Smooth muscle cell of the brain vasculature (primary cell): Measurements from ENCODE around the gene EEFSEC.

Experiments used
- DNase-seq: peaks from one replicate; pipeline ENCODE4 v3.0.0-alpha.2; 2012; ENCODE audit warnings: low read depth, low spot score

The EEFSEC gene

GRCh38 chr3:128426128-128426921 is 273.0 kb downstream of the EEFSEC start:
- DNase-seq, result no peak

GRCh38 chr3:128427175-128427857 is 274.0 kb downstream of the EEFSEC start:
- no peak for DNase-seq

GRCh38 chr3:128427872-128428822 is 274.9 kb downstream of the EEFSEC start:
- no peak for DNase-seq

GRCh38 chr3:128429275-128429674 is 276.0 kb downstream of the EEFSEC start:
- DNase-seq, result no peak

GRCh38 chr3:128429751-128430150 is 276.5 kb downstream of the EEFSEC start:
- no peak for DNase-seq

GRCh38 chr3:128430301-128430700 is 277.0 kb downstream of the EEFSEC start:
- DNase-seq, result no peak

- no peak for DNase-seq
Measured at GRCh38 chr3:128430731-128431130, 277.4 kb downstream of the EEFSEC start.

GRCh38 chr3:128431803-128432300 is 278.6 kb downstream of the EEFSEC start:
- no peak for DNase-seq

GRCh38 chr3:128432301-128432970 is 279.2 kb downstream of the EEFSEC start:
- no peak for DNase-seq

GRCh38 chr3:128432971-128433836 is 279.9 kb downstream of the EEFSEC start:
- no peak for DNase-seq

- no peak for DNase-seq
Measured at GRCh38 chr3:128433837-128434165, 280.5 kb downstream of the EEFSEC start.

GRCh38 chr3:128434524-128434923 is 281.2 kb downstream of the EEFSEC start:
- DNase-seq, result no peak

GRCh38 chr3:128435058-128435457 is 281.8 kb downstream of the EEFSEC start:
- DNase-seq, result no peak

- DNase-seq, result no peak
Measured at GRCh38 chr3:128435561-128435960, 282.3 kb downstream of the EEFSEC start.

- no peak for DNase-seq
Measured at GRCh38 chr3:128436214-128436613, 282.9 kb downstream of the EEFSEC start.

- DNase-seq, result no peak
Measured at GRCh38 chr3:128438488-128439072, 285.3 kb downstream of the EEFSEC start.

GRCh38 chr3:128439226-128439625 is 285.9 kb downstream of the EEFSEC start:
- DNase-seq, result no peak

- DNase-seq, result no peak
Measured at GRCh38 chr3:128442070-128442469, 288.8 kb downstream of the EEFSEC start.

GRCh38 chr3:128442949-128443348 is 289.7 kb downstream of the EEFSEC start:
- no peak for DNase-seq

- DNase-seq, result no peak
Measured at GRCh38 chr3:128443771-128444170, 290.5 kb downstream of the EEFSEC start.
